AG04450 (cell line): Measurements from ENCODE around the gene APBA3. TPM values are rescaled to one million over a fixed set of nuclear protein-coding genes. Genes with fewer than 3 reads are reported as not detected.

Source experiments
- CTCF ChIA-PET: fragments of 300-600, 350-600 bp; formaldehyde crosslinking; extraction: SDS; loops from one replicate; lab custom pipeline; 2022; ENCODE audit warnings: antibody characterized with exemption, inconsistent platforms; lab: Charles Lee
- POLR2A ChIA-PET: fragments of 350-600 bp; formaldehyde crosslinking; extraction: SDS; loops from one replicate; lab custom pipeline; 2021; ENCODE audit warnings: antibody characterized with exemption, inconsistent platforms; lab: Yijun Ruan, JAX
- DNase-seq: peaks from one replicate; pipeline ENCODE4 v3.0.0-alpha.2; 2011; ENCODE audit warnings: low read depth, low spot score
- H3K27ac ChIP-seq: one replicate; pipeline ENCODE4 v1.5.1; 2012; ENCODE audit warnings: low read depth, low read length, control low read depth
- H3K27me3 ChIP-seq: one replicate; pipeline ENCODE4 v1.6.0; 2012; ENCODE audit warnings: low read length; ENCODE audit not compliant: control insufficient read depth, insufficient read depth
- H3K4me3 ChIP-seq: 2 replicates; pipeline ENCODE4 v1.5.1; 2011; ENCODE audit warnings: mild to moderate bottlenecking, low read depth, low read length, control low read depth
- H3K9me3 ChIP-seq: 2 replicates; pipeline ENCODE4 v1.5.1; 2012; ENCODE audit warnings: low read length; ENCODE audit not compliant: control insufficient read depth, insufficient read depth
- CTCF ChIP-seq: IDR thresholded peaks from 2 replicates; pipeline ENCODE4 v1.5.1; 2011; ENCODE audit warnings: low read depth, low read length, control low read depth, inconsistent platforms
- polyA plus RNA-seq: library from polyadenylated mRNA; depleted of rRNA; stranded (reverse); fragments of >200 nt; gene quantifications from 2 replicates; pipeline ENCODE4 v1.2.3, GENCODE V29; 2011

The APBA3 gene
- polyA plus RNA-seq, 1 experiment = 5.4 TPM

GRCh38 chr19:3712663-3713611, 48.6 kb downstream of the APBA3 start:
- no peak for DNase-seq
- no peaks in the 10 kb centered on the region; the same call in 1 of the 2 replicates for H3K9me3 ChIP-seq
- H3K4me3 ChIP-seq = no peak overlapping the region
- POLR2A ChIA-PET = interaction anchor here (0.7 kb wide), 1 partner anchor 15 kb away, joined by 3 read pairs; no protein-coding TSS in a partner anchor
- peaks cover 17% of the 10 kb centered on the region for H3K27me3 ChIP-seq
- no peak for TF ChIP-seq CTCF
- CTCF ChIA-PET = no interaction called here
- no peak overlapping the region for H3K27ac ChIP-seq

DNA sequence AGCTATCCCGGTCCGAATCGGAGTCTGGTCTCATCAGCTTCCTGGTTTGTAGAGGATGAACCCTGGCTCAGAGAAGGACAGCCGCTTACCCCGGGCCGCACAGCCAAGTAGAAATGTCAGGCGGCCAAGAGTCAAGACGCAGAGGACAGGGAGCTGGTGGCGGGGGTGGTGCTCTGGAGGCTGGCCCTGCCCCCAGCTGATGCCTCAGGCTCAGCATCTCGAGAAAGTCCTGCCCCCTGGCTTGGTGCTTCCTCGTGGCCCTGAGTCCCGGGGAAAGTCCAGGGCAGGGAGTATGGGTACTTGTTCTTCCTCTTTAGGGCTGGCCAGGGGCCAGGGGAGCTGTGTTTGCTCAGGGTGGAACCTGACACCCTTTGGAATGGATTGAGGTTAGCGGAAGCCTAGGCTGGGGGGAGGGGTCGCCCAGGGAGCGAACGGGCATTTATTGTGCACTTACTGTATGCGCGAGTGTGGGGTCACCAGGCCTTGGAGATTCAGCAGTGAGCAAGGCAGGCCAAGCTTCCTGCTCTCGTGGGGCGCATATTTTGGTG, 51.2 kb downstream of the APBA3 start:
- H3K4me3 ChIP-seq = no peak overlapping the region
- no peak overlapping the region for H3K27ac ChIP-seq
- no peak for DNase-seq
- CTCF ChIA-PET = no interaction called here
- no peak for TF ChIP-seq CTCF
- H3K27me3 ChIP-seq = peaks cover 17% of the 10 kb centered on the region
- POLR2A ChIA-PET = no interaction called here
- H3K9me3 ChIP-seq = no peaks in the 10 kb centered on the region; the same call in 1 of the 2 replicates

GRCh38 chr19:3708207-3708931, 53.1 kb downstream of the APBA3 start, which contains the start of gene TJP3:
Gene TJP3 (plus strand): TSS chr19:3708384. CDS start chr19:3728433, 20,049 bp downstream.
- DNase-seq = no peak
- ChIA-PET CTCF (interaction anchor here (0.6 to 1.0 kb wide), 3 partner anchors 42 to 279 kb away, joined by 3 to 8 read pairs (median 6); no protein-coding TSS in a partner anchor), POLR2A (no interaction called here)
- H3K27me3 ChIP-seq = peaks cover 17% of the 10 kb centered on the region
- H3K9me3 ChIP-seq = no peaks in the 10 kb centered on the region; the same call in 1 of the 2 replicates
- no peak for TF ChIP-seq CTCF
- H3K27ac ChIP-seq = no peak within 1 kb of the TSS
- no peak within 1 kb of the TSS for H3K4me3 ChIP-seq

DNA sequence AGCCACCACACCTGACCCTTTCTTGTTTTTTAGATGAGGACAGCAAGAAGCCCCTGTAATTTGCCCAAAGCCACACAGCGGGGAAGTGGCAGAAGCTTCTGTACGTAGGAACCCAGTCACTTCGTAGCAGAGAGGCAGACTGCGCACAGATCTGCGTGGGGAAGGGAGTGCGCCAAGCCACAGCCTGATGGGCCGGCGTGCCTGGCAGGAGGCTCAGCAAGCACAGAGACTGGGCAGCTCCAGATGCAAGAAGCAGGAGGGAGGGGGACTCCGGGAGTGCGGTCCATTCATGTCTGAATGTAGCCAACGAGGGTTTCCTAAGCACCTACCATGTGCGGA, 53.7 kb downstream of the APBA3 start:
- no peak for DNase-seq
- no peak overlapping the region for H3K27ac ChIP-seq
- peaks cover 14% of the 10 kb centered on the region for H3K27me3 ChIP-seq
- ChIA-PET POLR2A (no interaction called here), CTCF (interaction anchor here (0.6 to 1.2 kb wide), 2 partner anchors 11 to 42 kb away, joined by 3 to 4 read pairs; no protein-coding TSS in a partner anchor)
- H3K9me3 ChIP-seq = no peaks in the 10 kb centered on the region; the same call in 1 of the 2 replicates
- H3K4me3 ChIP-seq = no peak overlapping the region
- no peak for TF ChIP-seq CTCF
